Breast epithelium (tissue), 4 donors: ENCODE results near the gene CLDND2. TPM values are rescaled to one million over a fixed set of nuclear protein-coding genes. Genes with fewer than 3 reads are reported as not detected.

Source experiments
- DNase-seq, 2 donors: peaks; one replicate each; pipeline ENCODE4 v3.0.0-alpha.2; 2019; ENCODE audit warnings: low spot score in 2 of 2
- H3K27ac ChIP-seq, 2 donors: fragments of 200-600 bp; sonication (generic) in 1 of 2; one replicate each; pipeline ENCODE4 v1.5.1; 2016 to 2019; ENCODE audit warnings: mild to moderate bottlenecking in 1 of 2
- H3K27me3 ChIP-seq, 2 donors: fragments of 200-600 bp; sonication (generic) in 1 of 2; one replicate each; pipeline versions ENCODE4 v1.5.1 to v1.6.0; 2017 to 2019; ENCODE audit warnings: control low read depth in 1 of 2, mild to moderate bottlenecking in 1 of 2
- H3K36me3 ChIP-seq: fragments of 200-600 bp; one replicate; pipeline ENCODE4 v1.5.1; 2019
- H3K4me1 ChIP-seq, 2 donors: fragments of 200-600 bp; sonication (generic); one replicate each; pipeline ENCODE4 v1.5.1; 2016 to 2019; ENCODE audit warnings: control low read depth in 1 of 2
- H3K4me3 ChIP-seq, 3 donors: fragments of 200-600 bp; sonication (generic); 1 replicate in 2 of 3; 2 replicates in 1 of 3; pipeline ENCODE4 v1.5.1; 2016 to 2019; ENCODE audit warnings: mild to moderate bottlenecking in 3 of 3, moderate library complexity in 2 of 3
- H3K9me3 ChIP-seq, 2 donors: fragments of 200-600 bp; sonication (generic) in 1 of 2; one replicate each; pipeline ENCODE4 v1.5.1; 2016 to 2019; ENCODE audit warnings: control low read depth in 1 of 2
- CTCF ChIP-seq, 3 donors: fragments of 450-650 bp; IDR thresholded peaks; one replicate each; pipeline ENCODE4 v1.5.1; 2016 to 2017; ENCODE audit warnings: antibody characterized with exemption in 3 of 3, mild to moderate bottlenecking in 3 of 3, moderate library complexity in 3 of 3
- POLR2A ChIP-seq: fragments of 450-650 bp; IDR thresholded peaks from one replicate; pipeline ENCODE4 v1.6.1; 2016; ENCODE audit warnings: antibody characterized with exemption, mild to moderate bottlenecking, moderate library complexity
- POLR2AphosphoS5 ChIP-seq, 3 donors: sonication (generic); formaldehyde crosslinking; IDR thresholded peaks; one replicate each; pipeline ENCODE4 v1.6.1; 2017; ENCODE audit warnings: antibody characterized with exemption in 3 of 3
- intact Hi-C: fragments of 100-400 bp; cut with DNase I; formaldehyde crosslinking; loops from one replicate; pipeline ENCODE4 v1.15.1; 2023; ENCODE audit warnings: low total_unique reads
- total RNA-seq, 3 donors: library from RNA; depleted of rRNA; stranded (reverse); fragments of >200 nt; gene quantifications; one replicate each; pipeline ENCODE4 v1.1.0, GENCODE V29; 2016

CLDND2 gene
- total RNA-seq, 3 donors from 2014 or later: not detected

- intact Hi-C loops: no loop called here
- TF ChIP-seq CTCF (IDR thresholded peaks at IDR 0.05) (no peak), POLR2AphosphoS5 (IDR thresholded peaks at IDR 0.05) (no peak), POLR2A (no peak)
- Histone ChIP-seq H3K36me3 (no peaks in the 10 kb centered on the region), H3K27me3 (no peaks in the 10 kb centered on the region), H3K4me1 (no peaks in the 10 kb centered on the region), H3K9me3 (no peaks in the 10 kb centered on the region), H3K27ac (no peak overlapping the region), H3K4me3 (no peak overlapping the region)
- DNase-seq: no peak
Measured at GRCh38 chr19:51354742-51355148, 14.1 kb downstream of the CLDND2 start.

GRCh38 chr19:51354103-51354741 is 14.6 kb downstream of the CLDND2 start:
- Histone ChIP-seq H3K4me3 (no peak overlapping the region), H3K36me3 (no peaks in the 10 kb centered on the region), H3K4me1 (no peaks in the 10 kb centered on the region), H3K9me3 (no peaks in the 10 kb centered on the region), H3K27me3 (no peaks in the 10 kb centered on the region), H3K27ac (no peak overlapping the region)
- TF ChIP-seq POLR2AphosphoS5 (IDR thresholded peaks at IDR 0.05) (no peak), CTCF (IDR thresholded peaks at IDR 0.05) (no peak), POLR2A (no peak)
- intact Hi-C loops: no loop called here
- DNase-seq: no peak

GRCh38 chr19:51352783-51353360 is 15.9 kb downstream of the CLDND2 start:
- H3K9me3 ChIP-seq: no peaks in the 10 kb centered on the region
- H3K27ac ChIP-seq: no peak overlapping the region
- H3K4me1 ChIP-seq: no peaks in the 10 kb centered on the region
- no peak for DNase-seq
- intact Hi-C loops: no loop called here
- no peaks in the 10 kb centered on the region for H3K27me3 ChIP-seq
- no peaks in the 10 kb centered on the region for H3K36me3 ChIP-seq
- no peak for TF ChIP-seq POLR2A
- TF ChIP-seq CTCF (IDR thresholded peaks at IDR 0.05): no peak
- no peak for TF ChIP-seq POLR2AphosphoS5 (IDR thresholded peaks at IDR 0.05)
- H3K4me3 ChIP-seq: no peak overlapping the region

GRCh38 chr19:51351266-51351990 is 17.4 kb downstream of the CLDND2 start:
- H3K36me3 ChIP-seq: no peaks in the 10 kb centered on the region
- TF ChIP-seq POLR2A (no peak), POLR2AphosphoS5 (IDR thresholded peaks at IDR 0.05) (no peak), CTCF (IDR thresholded peaks at IDR 0.05) (no peak)

More at GRCh38 chr19:51351266-51351990, 17.4 kb downstream of the CLDND2 start:
- no peaks in the 10 kb centered on the region for H3K27me3 ChIP-seq
- no peak for DNase-seq
- no peaks in the 10 kb centered on the region for H3K9me3 ChIP-seq
- no peak overlapping the region for H3K27ac ChIP-seq
- intact Hi-C loops: no loop called here
- no peaks in the 10 kb centered on the region for H3K4me1 ChIP-seq
- H3K4me3 ChIP-seq: no peak overlapping the region
